GM06990 (cell line): Measurements from ENCODE around the gene FAM3B.

Source experiments
- DNase-seq: peaks from one replicate; pipeline ENCODE4 v3.0.0-alpha.2; 2011; ENCODE audit not compliant: insufficient read length; ENCODE audit errors: extremely low read depth
- H3K27me3 ChIP-seq: replicated peaks from 2 replicates; pipeline ENCODE4 v1.6.0; 2011; ENCODE audit warnings: low read length; ENCODE audit not compliant: control insufficient read depth, insufficient read depth
- H3K36me3 ChIP-seq: 2 replicates; pipeline ENCODE4 v1.5.1; 2011; ENCODE audit warnings: low read length; ENCODE audit not compliant: control insufficient read depth, insufficient read depth
- H3K4me3 ChIP-seq: replicated peaks from 2 replicates; pipeline ENCODE4 v1.5.1; 2011; ENCODE audit warnings: low read depth, mild to moderate bottlenecking, control low read depth, low read length
- CTCF ChIP-seq: IDR thresholded peaks from 2 replicates; pipeline ENCODE4 v1.5.1; 2011; ENCODE audit warnings: low read length, control low read depth, mild to moderate bottlenecking, inconsistent platforms; ENCODE audit not compliant: insufficient read depth, poor library complexity, severe bottlenecking

FAM3B gene

DNA sequence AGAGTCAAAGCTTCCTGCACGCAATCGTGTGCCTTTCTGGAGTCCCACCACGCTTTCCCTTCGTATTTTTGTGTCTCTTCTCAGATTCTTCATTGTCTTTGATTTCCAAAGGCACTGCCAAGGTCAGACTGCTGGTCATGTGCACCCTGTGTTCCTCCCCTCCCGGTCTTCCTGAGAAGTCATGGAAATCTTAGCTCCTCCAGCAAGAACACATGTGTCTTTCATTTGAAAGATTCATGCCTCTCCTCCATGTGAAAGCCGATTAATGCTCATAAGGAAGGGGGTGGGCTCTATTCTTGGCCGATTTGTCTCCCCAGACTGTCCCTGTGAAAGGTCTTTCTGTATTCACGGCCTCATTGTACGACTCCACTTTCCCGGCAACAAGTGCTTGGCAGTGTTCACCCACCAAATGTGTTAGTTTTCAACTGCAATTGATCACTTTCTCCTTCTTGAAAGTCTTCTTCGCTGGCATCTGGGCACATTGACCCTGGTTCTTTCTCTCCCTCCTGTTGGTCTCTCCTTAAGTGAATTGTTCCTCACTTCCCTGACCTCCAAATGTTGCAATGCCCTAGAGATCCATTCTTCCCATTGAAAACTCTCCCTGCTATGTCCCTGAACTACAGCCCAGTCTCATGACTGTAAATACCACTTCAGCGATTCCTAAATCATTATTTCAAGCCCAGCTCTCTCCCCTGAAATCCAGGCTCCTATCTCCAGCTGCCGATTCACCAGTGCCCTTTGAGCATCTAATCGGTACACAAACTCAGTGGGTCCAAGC, 70.6 kb downstream of the FAM3B start:
- Histone ChIP-seq H3K36me3 (peaks cover 12% of the 10 kb centered on the region), H3K27me3 (no peaks in the 10 kb centered on the region), H3K4me3 (no peak overlapping the region)
- no peak for DNase-seq
- TF ChIP-seq CTCF, result no peak

DNA sequence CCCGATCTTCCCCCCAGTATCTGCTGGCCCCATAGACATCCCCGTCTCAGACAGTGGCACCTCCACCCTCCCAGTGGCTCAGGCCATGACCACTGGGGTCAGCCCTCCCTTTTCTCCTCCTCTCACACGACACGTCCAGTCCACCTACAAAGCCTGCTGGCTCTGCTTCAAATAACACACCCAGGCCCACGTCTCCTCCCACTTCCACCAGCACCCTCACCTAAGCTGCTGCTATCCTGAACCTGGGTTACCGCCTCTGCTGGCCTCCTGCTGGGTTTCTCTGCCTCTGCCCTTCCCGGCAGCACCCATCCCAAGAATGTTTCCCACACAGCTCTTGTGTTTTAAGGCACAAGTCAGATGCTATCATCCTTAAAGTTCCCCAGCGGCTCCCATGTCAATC, 71.2 kb downstream of the FAM3B start:
- Histone ChIP-seq H3K4me3 (no peak overlapping the region), H3K36me3 (peaks cover 8% of the 10 kb centered on the region), H3K27me3 (no peaks in the 10 kb centered on the region)
- no peak for TF ChIP-seq CTCF
- no peak for DNase-seq

- TF ChIP-seq CTCF, result no peak
- Histone ChIP-seq H3K36me3 (peaks cover 8% of the 10 kb centered on the region), H3K27me3 (no peaks in the 10 kb centered on the region), H3K4me3 (no peak overlapping the region)
- DNase-seq, result no peak
Measured at GRCh38 chr21:41388259-41388658, 71.7 kb downstream of the FAM3B start.

DNA sequence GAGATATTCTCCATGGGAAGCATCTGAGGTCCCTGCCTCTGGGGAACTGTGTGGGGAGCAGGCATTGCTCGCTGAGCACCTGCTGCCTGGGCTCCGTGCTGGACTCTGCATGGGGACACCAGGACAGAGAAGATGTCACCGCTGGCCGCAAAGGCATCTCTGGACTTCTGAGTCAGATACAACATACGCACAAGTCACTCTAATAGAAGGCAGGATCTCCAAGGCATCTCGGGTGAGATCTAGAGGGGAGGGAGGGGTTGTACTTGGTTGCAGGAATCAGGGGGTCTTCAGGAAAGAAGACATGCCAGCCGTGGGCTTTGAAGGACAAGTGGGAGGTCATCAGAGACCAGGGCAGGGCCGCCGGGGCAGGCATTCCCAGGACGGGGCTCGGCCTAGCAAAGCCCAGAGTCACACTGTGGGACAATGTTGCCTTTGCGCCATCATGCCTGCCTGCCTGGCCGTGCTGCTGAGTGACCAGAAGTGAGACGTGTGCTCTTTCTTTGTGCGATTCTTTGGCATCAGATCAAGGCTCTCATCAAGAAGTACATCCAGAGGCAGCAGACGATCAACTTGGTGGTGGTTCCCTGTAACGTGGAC, 73.5 kb downstream of the FAM3B start:
- Histone ChIP-seq H3K4me3 (no peak overlapping the region), H3K27me3 (no peaks in the 10 kb centered on the region), H3K36me3 (peaks cover 8% of the 10 kb centered on the region)
- no peak for DNase-seq
- TF ChIP-seq CTCF, result no peak

GRCh38 chr21:41393876-41394465, 77.4 kb downstream of the FAM3B start:
- Histone ChIP-seq H3K36me3 (peaks cover 5% of the 10 kb centered on the region), H3K4me3 (no peak overlapping the region), H3K27me3 (no peaks in the 10 kb centered on the region)
- no peak for TF ChIP-seq CTCF
- DNase-seq, result no peak
